T-helper 17 cell (primary cell): ENCODE data around the gene MPND. TPM values are rescaled to one million over a fixed set of nuclear protein-coding genes. Genes with fewer than 3 reads are reported as not detected.

Experiments used
- ATAC-seq: fragments of 150-1000 bp; cut with Tn5 transposase; 2 replicates; pipeline ENCODE4 v1.10.0; 2021; ENCODE audit warnings: mild to moderate bottlenecking, moderate library complexity
- DNase-seq, 3 donors: peaks; one replicate each; pipeline versions ENCODE4 v3.0.0 to v3.0.0-alpha.2; 2020 to 2021
- H3K9me3 ChIP-seq: one replicate; pipeline ENCODE4 v1.7.0; 2013; ENCODE audit warnings: low read length, mild to moderate bottlenecking; ENCODE audit not compliant: control insufficient read depth, poor library complexity, severe bottlenecking
- H3K27ac Mint-ChIP-seq: one replicate; pipeline ENCODE4 v1.8.0; 2022; ENCODE audit warnings: mild to moderate bottlenecking, moderate library complexity, mixed read lengths
- H3K27me3 Mint-ChIP-seq: one replicate; pipeline ENCODE4 v1.8.0; 2022; ENCODE audit warnings: mixed read lengths
- H3K36me3 Mint-ChIP-seq: one replicate; pipeline ENCODE4 v1.8.0; 2022; ENCODE audit warnings: low read depth, mixed read lengths
- H3K4me1 Mint-ChIP-seq: one replicate; pipeline ENCODE4 v1.8.0; 2022; ENCODE audit warnings: mild to moderate bottlenecking, mixed read lengths
- H3K4me3 Mint-ChIP-seq: one replicate; pipeline ENCODE4 v1.8.0; 2022; ENCODE audit warnings: mild to moderate bottlenecking, moderate library complexity, mixed read lengths
- total RNA-seq, 4 donors: library from RNA in 2 of 4; stranded (reverse) in 2 of 4; gene quantifications; one replicate each; pipeline ENCODE4 v1.2.3 and lab custom pipeline; 2022 to 2026

Gene MPND
- total RNA-seq, 2 donors from 2014 or later, result 13.0 to 15.1 TPM

DNA sequence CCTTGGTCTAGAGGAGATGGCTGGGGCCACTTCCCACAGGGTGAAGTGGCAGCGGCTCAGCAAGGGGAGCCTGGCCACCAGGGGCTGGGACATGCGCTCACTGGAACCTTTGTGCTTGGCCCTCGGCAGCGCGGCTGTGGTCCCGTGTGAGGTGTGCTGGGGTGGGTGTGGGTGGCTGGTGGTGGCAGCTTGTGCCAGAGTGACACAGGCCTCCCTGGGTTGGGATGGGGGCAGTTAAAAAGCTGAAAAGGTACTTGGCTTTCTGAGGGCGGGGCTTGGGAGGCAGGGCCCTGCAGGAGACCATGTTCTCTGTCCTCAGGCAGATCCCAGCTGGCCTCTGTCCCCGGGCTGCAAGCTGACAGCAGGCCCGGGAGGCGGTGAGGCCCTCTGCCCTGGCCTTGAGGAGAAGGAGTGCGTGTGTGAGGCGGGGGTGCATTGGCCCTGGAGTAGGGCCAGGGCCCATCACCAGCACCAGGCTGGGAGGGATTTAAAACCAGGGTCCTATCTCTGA lies 17.3 kb downstream of the MPND start:
- DNase-seq, result no peak
- H3K27me3 Mint-ChIP-seq, result no peaks in the 10 kb centered on the region
- peaks cover 2% of the 10 kb centered on the region for H3K4me1 Mint-ChIP-seq
- peaks cover 2% of the 10 kb centered on the region for H3K36me3 Mint-ChIP-seq
- no peak for ATAC-seq
- H3K27ac Mint-ChIP-seq, result peak overlapping the region; percentile 63
- H3K9me3 ChIP-seq, result no peaks in the 10 kb centered on the region
- H3K4me3 Mint-ChIP-seq, result no peak overlapping the region

DNA sequence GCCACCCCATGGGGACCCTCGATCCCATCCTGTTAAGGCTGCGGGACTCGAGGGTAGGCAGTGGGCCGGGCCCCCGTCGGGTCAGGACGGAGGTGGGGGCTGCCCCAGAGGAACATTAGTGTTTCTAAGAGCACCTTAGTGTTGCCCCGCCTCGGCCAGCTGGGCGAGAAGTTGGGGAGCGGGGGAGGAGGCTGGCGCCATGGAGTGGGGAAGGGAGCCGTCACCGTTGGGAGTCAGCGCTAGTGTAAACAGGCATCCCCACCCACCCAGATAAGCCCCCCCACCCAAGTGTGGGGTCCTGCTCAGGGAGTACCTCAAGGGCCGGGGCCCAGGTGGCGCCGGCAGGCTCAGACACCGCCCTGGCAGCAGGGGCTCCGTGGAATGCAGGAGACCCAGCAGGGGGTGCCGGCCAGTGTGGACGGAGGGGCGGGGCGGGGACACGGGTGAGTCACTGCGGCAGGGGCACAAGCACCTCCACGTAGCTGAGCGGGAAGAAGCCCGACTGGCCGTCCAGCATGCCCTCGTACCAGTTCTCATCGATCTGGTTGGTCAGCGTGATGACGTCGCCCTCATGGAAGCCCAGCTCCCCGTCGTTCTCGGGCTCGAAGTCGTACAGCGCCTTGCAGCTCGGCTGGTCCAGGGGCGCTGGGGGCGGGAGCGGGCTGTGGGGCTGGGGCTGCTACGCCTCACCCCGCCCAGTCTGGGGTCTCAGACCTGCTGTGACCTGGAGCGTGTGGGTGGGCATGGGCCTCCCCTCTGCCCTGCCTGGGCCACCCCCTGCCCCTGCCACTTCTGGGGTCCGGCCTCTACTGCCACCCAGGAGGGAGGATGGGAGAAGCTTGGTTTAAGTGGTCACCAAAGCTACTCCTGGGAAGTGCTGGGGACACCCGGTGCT lies 18.0 kb downstream of the MPND start:
- no peaks in the 10 kb centered on the region for H3K9me3 ChIP-seq
- Mint-ChIP-seq H3K4me1 (peaks cover 2% of the 10 kb centered on the region), H3K36me3 (peaks cover 2% of the 10 kb centered on the region), H3K27me3 (no peaks in the 10 kb centered on the region), H3K27ac (no peak overlapping the region), H3K4me3 (no peak overlapping the region)
- DNase-seq (no peak), ATAC-seq (no peak)

DNA sequence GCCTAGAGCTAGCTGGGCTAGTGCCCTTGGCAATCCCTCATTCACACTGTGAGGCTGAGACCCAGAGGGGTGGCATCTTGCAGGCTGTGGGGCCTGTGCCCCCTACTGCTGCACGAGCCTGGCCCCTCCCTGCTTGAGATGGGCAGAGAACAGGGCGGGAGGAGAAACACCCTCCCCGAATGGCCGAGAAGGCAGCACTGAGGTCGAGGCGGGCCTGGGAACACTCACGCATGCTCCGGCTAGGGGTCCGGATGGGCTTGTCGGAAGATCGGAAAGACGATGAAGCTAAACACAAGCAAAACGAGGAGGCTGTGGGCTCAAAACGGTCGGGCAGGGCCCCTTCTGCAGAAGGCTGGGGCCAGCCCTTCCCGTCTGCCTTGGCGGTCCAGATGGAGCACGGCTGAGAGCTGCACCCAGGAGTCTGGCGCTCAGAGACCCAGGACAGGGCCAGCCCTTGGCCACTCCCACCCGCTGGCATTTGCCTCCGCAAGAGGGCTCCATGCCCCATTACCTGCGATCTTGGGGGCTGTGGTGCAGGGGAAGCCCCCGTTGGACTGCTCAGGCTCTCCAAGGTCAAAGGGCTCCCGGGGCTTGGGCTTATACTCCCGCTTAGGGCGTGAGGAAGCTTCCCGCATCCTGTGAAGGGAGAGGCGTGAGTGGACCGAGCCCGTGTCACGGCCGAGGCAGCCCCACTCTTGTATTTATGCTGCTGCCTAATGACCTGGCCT lies 18.9 kb downstream of the MPND start:
- DNase-seq (no peak), ATAC-seq (no peak)
- H3K4me3 Mint-ChIP-seq, result no peak overlapping the region
- peaks cover 2% of the 10 kb centered on the region for H3K4me1 Mint-ChIP-seq
- no peaks in the 10 kb centered on the region for H3K9me3 ChIP-seq
- no peaks in the 10 kb centered on the region for H3K27me3 Mint-ChIP-seq
- peaks cover 2% of the 10 kb centered on the region for H3K36me3 Mint-ChIP-seq
- H3K27ac Mint-ChIP-seq, result no peak overlapping the region

DNA sequence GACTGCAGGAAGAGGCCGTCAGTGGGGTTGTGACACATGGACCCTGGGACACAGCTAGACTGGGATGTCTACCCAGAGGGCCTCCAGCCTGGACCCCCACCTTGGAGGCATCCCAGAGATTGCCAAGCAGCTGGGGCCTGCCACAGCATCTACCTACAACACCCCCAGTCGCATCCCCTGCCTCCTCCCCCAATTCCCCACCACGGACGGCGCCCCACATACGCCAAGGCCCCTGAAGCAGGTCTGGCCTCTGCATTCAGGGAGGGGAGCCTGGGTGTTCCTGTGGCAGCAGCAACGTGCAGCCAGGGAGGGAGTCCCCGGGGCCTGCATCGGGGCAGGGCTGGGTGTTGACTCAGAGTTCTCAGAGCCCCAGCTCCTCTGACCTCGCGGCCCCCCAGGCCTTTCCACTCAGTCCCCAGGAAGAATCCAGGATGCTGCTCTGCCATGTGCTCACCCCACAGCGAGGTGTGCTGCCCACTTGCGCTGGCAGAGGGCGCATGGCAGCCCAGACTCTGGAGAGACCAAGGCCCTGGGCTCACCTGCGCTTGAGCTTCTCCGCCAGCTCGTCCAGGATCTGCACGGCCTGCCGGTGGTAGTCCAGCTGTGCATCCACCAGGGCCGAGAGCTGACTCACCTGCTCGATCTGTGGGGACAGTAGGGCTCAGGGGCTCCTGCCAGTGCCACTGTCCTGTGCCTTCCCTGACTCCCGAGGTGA lies 19.6 kb downstream of the MPND start:
- Mint-ChIP-seq H3K4me1 (peaks cover 5% of the 10 kb centered on the region), H3K4me3 (no peak overlapping the region), H3K27ac (no peak overlapping the region), H3K36me3 (peaks cover 2% of the 10 kb centered on the region), H3K27me3 (no peaks in the 10 kb centered on the region)
- no peaks in the 10 kb centered on the region for H3K9me3 ChIP-seq
- no peak for DNase-seq
- peak; percentile 27 for ATAC-seq

DNA sequence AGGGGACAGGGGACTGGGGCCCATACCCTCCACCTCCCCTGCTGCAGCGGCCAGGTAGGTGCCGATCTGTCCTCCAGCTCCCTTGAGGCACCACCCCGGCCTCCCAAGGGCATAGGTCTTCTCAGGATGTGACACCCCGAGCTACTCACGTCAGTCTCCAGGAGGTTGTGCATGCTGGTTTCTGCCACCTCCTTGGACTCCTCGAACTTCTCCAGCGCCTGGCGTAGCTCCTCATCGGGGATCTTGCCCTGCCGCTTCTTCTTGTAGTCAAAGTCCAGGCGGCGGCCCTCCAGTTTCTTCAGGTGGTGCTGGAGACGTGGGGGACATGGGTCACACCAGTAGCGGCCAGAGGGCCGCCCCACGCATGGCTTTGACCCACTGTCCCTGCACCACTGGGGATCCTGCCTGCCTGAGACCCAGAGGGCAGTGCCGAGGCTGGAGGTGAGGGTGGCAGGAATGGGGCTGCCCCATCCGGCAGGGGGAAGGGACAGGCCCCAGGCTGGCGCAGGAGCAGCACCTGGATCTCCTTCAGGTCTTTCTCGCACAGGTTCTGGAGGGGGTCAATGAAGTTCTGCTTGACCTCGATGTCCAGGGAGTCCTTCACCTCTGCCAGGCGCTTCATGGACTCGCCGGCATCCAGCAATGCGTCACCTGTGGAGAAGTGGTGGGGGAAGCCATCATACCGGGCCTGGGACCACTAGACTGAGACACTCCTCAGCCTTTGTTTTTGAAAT lies 20.4 kb downstream of the MPND start:
- Mint-ChIP-seq H3K27ac (no peak overlapping the region), H3K36me3 (peaks cover 2% of the 10 kb centered on the region), H3K27me3 (no peaks in the 10 kb centered on the region), H3K4me1 (peaks cover 8% of the 10 kb centered on the region), H3K4me3 (no peak overlapping the region)
- ATAC-seq (no peak), DNase-seq (no peak)
- H3K9me3 ChIP-seq, result no peaks in the 10 kb centered on the region

DNA sequence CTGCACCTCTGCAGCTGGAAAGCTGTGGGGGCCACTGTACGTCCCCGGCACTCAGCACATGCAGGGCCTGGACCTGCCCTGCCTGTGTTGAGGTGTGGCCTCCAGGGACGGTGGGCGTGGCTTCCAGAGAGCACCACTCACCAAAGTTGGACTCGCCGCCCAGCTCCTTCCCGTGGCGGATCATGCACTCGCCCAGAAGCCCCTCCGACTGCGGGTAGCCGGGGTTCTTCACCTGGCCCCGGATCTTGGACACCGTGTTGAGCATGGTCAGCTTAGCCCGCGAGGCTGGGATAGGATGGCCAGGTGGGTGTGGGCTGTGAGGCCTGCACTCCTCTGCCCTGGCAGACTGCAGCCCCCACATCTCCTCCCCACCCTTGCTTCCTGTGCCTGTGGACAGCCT lies 22.0 kb downstream of the MPND start:
- no peak overlapping the region for H3K4me3 Mint-ChIP-seq
- H3K4me1 Mint-ChIP-seq, result peaks cover 16% of the 10 kb centered on the region
- H3K27ac Mint-ChIP-seq, result no peak overlapping the region
- DNase-seq (no peak), ATAC-seq (no peak)
- peaks cover 1% of the 10 kb centered on the region for H3K36me3 Mint-ChIP-seq
- H3K27me3 Mint-ChIP-seq, result no peaks in the 10 kb centered on the region
- no peaks in the 10 kb centered on the region for H3K9me3 ChIP-seq

DNA sequence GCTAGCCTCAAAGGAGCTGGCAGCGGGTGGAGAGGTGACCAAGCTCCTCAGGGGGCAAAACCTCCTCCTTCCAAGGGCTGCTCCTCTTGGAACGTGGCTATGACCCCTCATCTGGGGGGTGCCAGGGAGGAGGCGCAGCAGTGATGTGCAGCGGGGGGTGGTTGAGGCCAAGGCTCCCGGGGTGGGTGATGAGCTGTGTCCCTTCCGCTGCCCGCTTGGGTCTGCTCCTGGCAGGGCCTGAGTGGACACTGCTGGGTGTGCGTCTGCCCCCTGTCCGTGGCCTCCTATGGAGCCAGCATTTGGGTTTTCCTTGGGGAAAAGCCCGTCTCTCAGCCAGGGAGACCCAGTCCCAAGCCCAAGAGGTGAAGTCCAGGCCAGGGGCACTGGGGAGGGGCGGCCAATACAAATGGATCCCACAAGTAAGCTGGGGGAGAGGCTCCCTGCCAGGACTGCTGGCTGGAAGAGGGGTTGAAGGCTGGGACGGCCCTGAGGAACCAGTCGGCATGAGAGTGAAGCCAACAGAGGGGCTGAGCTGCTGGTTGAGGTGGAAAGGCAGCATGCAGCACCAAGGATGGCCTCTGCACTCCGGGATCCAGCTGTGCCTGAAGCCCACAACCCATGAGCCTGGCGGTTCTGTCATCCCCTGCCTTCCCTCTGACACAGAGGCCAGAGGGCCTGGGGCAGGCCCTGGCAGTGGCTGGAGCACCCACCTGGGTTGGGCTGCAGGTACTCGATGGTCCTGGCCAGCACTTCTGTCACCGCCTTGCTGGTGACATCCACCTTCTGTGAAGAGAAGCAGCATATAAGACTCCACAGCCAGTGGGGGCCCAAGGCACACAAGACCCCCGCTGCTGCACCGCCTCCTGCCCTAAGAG lies 22.7 kb downstream of the MPND start:
- H3K4me3 Mint-ChIP-seq, result no peak overlapping the region
- no peaks in the 10 kb centered on the region for H3K27me3 Mint-ChIP-seq
- ATAC-seq (no peak), DNase-seq (no peak)
- H3K9me3 ChIP-seq, result no peaks in the 10 kb centered on the region
- peaks cover 21% of the 10 kb centered on the region for H3K4me1 Mint-ChIP-seq
- H3K27ac Mint-ChIP-seq, result no peak overlapping the region
- no peaks in the 10 kb centered on the region for H3K36me3 Mint-ChIP-seq

DNA sequence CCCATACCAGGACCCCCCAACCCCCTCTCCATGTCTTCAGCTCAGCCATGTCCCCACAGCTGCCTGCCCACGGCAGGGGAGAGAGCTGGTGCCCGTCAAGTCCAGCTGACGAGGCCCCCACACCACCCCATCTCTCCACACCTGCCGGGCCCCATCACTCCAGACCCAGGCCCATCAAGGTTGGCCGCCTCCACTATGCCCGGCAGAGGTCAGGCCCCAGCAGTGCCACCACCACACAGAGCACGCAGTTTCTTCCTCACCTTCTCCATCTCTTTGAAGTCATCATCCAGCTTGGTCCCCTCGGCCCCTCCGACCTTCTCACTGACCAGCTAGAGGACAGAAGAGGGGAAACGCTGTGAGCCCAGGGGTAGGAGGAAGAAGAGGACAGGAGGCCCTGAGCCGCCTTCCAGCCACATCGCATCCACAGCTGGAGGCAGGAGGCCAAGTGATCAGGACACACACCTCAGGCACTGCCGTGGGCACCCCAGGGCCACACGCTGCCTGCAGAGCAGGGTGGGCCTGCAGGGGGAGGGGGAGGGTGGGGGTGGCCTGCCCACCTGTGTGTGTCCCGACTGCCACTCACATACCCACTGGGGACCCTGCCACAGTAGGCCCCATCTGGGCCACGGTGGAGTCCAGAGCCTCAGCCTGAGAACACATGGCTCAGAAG lies 23.4 kb downstream of the MPND start:
- no peaks in the 10 kb centered on the region for H3K9me3 ChIP-seq
- DNase-seq (no peak), ATAC-seq (no peak)
- H3K4me3 Mint-ChIP-seq, result no peak overlapping the region
- no peaks in the 10 kb centered on the region for H3K27me3 Mint-ChIP-seq
- H3K4me1 Mint-ChIP-seq, result peaks cover 22% of the 10 kb centered on the region
- H3K36me3 Mint-ChIP-seq, result no peaks in the 10 kb centered on the region
- no peak overlapping the region for H3K27ac Mint-ChIP-seq

DNA sequence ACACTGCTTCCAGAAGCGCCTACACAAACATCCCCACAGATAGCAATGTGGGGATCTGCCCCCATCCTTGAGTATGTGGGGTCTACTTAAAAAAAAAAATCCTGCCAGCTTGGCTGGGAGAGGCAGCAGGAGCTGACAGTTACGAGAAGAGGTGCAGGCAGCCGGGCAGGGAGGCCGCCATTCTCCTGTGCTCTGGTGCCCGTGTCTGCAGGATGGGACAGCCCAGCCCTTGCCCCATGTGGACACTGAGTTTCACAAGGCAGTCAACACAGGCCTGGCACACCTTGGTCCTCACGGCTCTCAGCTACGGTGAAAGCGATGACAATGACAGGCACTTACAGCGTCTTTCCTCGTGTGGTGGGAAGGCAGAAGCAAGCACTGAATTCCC lies 24.0 kb downstream of the MPND start:
- no peaks in the 10 kb centered on the region for H3K27me3 Mint-ChIP-seq
- no peaks in the 10 kb centered on the region for H3K36me3 Mint-ChIP-seq
- peaks cover 25% of the 10 kb centered on the region for H3K4me1 Mint-ChIP-seq
- no peak overlapping the region for H3K4me3 Mint-ChIP-seq
- no peaks in the 10 kb centered on the region for H3K9me3 ChIP-seq
- DNase-seq (no peak), ATAC-seq (no peak)
- H3K27ac Mint-ChIP-seq, result no peak overlapping the region

DNA sequence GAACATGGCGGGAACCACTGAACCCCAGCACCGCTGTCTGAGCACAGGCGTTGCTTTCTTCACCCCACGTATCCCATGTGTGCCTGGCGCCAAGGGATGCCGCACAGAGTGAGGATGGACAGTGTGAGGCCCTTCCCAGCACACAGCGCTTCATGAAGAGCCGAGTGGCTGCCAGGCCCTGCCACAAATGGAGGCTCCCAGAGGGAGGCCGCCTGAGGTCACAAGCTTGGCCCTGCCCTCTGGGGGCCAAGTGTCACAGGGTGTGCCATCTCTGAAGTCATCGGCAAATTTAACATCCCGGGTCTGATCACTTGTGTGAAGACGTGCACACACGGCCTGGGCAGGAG lies 24.4 kb downstream of the MPND start:
- H3K4me3 Mint-ChIP-seq, result peak overlapping the region; percentile 31
- DNase-seq (no peak), ATAC-seq (no peak)
- no peaks in the 10 kb centered on the region for H3K27me3 Mint-ChIP-seq
- no peaks in the 10 kb centered on the region for H3K9me3 ChIP-seq
- peaks cover 25% of the 10 kb centered on the region for H3K4me1 Mint-ChIP-seq
- H3K27ac Mint-ChIP-seq, result peak overlapping the region; percentile 95
- H3K36me3 Mint-ChIP-seq, result no peaks in the 10 kb centered on the region

DNA sequence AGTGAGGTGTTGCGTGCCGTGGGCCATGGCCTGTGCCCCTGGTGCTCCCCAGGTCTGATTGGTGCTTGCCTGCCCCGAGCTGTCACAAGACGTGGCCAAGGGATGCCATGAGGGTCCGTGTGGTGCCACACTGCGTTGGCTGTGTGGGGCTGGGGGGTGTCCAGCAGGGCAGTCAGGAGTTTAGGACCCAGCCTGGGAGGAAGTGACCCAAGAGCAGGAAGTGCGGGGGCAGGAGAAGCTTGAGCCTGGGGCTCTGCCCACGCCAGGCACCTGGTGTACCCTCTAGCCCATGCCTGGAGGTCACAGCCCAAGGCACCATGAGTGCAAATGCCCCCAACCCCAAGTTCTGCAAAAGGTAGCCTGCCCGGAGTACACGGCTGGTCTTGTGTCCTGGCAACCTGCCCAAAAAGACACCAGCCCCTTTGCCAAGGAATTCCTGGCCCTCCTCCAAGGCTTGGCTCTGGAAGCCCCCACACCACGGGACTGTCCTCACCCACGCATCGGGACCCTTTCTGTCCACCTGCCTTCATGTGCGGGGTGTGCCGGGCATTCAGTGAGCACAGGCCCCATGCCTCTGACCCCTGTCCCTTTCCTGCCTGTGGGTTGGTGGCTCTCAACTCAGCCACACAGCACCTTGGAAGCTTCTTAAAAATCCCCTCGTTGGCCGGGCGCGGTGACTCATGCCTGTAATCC lies 24.9 kb downstream of the MPND start:
- peak overlapping the region; percentile 95 for H3K27ac Mint-ChIP-seq
- DNase-seq (no peak), ATAC-seq (no peak)
- H3K4me1 Mint-ChIP-seq, result peaks cover 25% of the 10 kb centered on the region
- no peaks in the 10 kb centered on the region for H3K9me3 ChIP-seq
- no peaks in the 10 kb centered on the region for H3K36me3 Mint-ChIP-seq
- no peaks in the 10 kb centered on the region for H3K27me3 Mint-ChIP-seq
- peak overlapping the region; percentile 93 for H3K4me3 Mint-ChIP-seq
